Measurements from ENCODE around the gene ANKRD33. TPM values are rescaled to one million over a fixed set of nuclear protein-coding genes. Genes with fewer than 3 reads are reported as not detected.

ANKRD33 gene
- total RNA-seq, 1 donor from 2014 or later, result not detected

GRCh38 chr12:51922146-51922545 lies 34.2 kb downstream of the ANKRD33 start:
- Histone ChIP-seq H3K79me2 (ENCODE audit: insufficient read depth, low read length) (no peaks in the 10 kb centered on the region), H4K20me1 (ENCODE audit: insufficient read depth, low read length) (no peaks in the 10 kb centered on the region), H3K4me2 (ENCODE audit: low read length) (no peak overlapping the region), H3K9me3 (ENCODE audit: insufficient read depth, low read depth, low read length) (no peaks in the 10 kb centered on the region), H3K4me3 (ENCODE audit: insufficient read depth, low read depth, low read length) (no peak overlapping the region), H3K27ac (ENCODE audit: low read depth, low read length) (no peak overlapping the region), H3K9ac (ENCODE audit: low read length) (no peak overlapping the region), H3K4me1 (ENCODE audit: insufficient read depth, low read length) (no peaks in the 10 kb centered on the region), H3K36me3 (ENCODE audit: insufficient read depth, low read length) (no peaks in the 10 kb centered on the region), H3K27me3 (ENCODE audit: insufficient read depth, low read length) (no peaks in the 10 kb centered on the region), H2AFZ (ENCODE audit: low read depth, low read length) (no peak overlapping the region)
- no peak overlapping the region for H3K27ac Mint-ChIP-seq (ENCODE audit: unreplicated experiment)
- FAIRE-seq (no peak), DNase-seq (ENCODE audit: low read depth) (no peak)
- H3K4me3 Mint-ChIP-seq (ENCODE audit: unreplicated experiment), result no peak overlapping the region
- TF ChIP-seq CTCF (IDR thresholded peaks at IDR 0.05; ENCODE audit: insufficient read depth, low read depth, low read length), result no peak
- no peak for TF ChIP-seq EZH2 (IDR thresholded peaks at IDR 0.05; ENCODE audit: insufficient read depth, low read length)
- H3K9me3 Mint-ChIP-seq (ENCODE audit: unreplicated experiment), result peaks cover 1% of the 10 kb centered on the region
- peaks cover 2% of the 10 kb centered on the region for H3K4me1 Mint-ChIP-seq (ENCODE audit: low read depth, unreplicated experiment)
- no peaks in the 10 kb centered on the region for H3K36me3 Mint-ChIP-seq (ENCODE audit: low read depth, unreplicated experiment)
- H3K27me3 Mint-ChIP-seq (ENCODE audit: low read depth, unreplicated experiment), result peaks cover 38% of the 10 kb centered on the region

GRCh38 chr12:51922762-51923505 lies 35.0 kb downstream of the ANKRD33 start:
- H3K36me3 Mint-ChIP-seq (ENCODE audit: low read depth, unreplicated experiment), result no peaks in the 10 kb centered on the region
- no peak overlapping the region for H3K4me3 Mint-ChIP-seq (ENCODE audit: unreplicated experiment)
- Histone ChIP-seq H3K9ac (ENCODE audit: low read length) (no peak overlapping the region), H3K4me2 (ENCODE audit: low read length) (peak overlapping the region; percentile 73), H3K27ac (ENCODE audit: low read depth, low read length) (no peak overlapping the region), H3K27me3 (ENCODE audit: insufficient read depth, low read length) (no peaks in the 10 kb centered on the region), H2AFZ (ENCODE audit: low read depth, low read length) (peak overlapping the region; percentile 69), H3K36me3 (ENCODE audit: insufficient read depth, low read length) (no peaks in the 10 kb centered on the region), H3K79me2 (ENCODE audit: insufficient read depth, low read length) (no peaks in the 10 kb centered on the region), H3K4me3 (ENCODE audit: insufficient read depth, low read depth, low read length) (no peak overlapping the region), H3K9me3 (ENCODE audit: insufficient read depth, low read depth, low read length) (no peaks in the 10 kb centered on the region), H4K20me1 (ENCODE audit: insufficient read depth, low read length) (no peaks in the 10 kb centered on the region), H3K4me1 (ENCODE audit: insufficient read depth, low read length) (no peaks in the 10 kb centered on the region)
- H3K4me1 Mint-ChIP-seq (ENCODE audit: low read depth, unreplicated experiment), result peaks cover 2% of the 10 kb centered on the region
- TF ChIP-seq EZH2 (IDR thresholded peaks at IDR 0.05; ENCODE audit: insufficient read depth, low read length), result no peak
- no peak for TF ChIP-seq CTCF (IDR thresholded peaks at IDR 0.05; ENCODE audit: insufficient read depth, low read depth, low read length)
- DNase-seq (ENCODE audit: low read depth) (peak; percentile 20), FAIRE-seq (no peak)
- H3K9me3 Mint-ChIP-seq (ENCODE audit: unreplicated experiment), result peaks cover 1% of the 10 kb centered on the region
- H3K27ac Mint-ChIP-seq (ENCODE audit: unreplicated experiment), result no peak overlapping the region
- H3K27me3 Mint-ChIP-seq (ENCODE audit: low read depth, unreplicated experiment), result peaks cover 38% of the 10 kb centered on the region

Data from astrocyte (in vitro differentiated cells and primary cell).